HG03025 (cell line): ENCODE results near the gene ABHD17B.
"Not testable (repeated sequence)": the region's sequence is repeated elsewhere in the genome, so short reads cannot be mapped to it uniquely, and the experiment has no call there.

Experiments used
- ATAC-seq: cut with Tn5 transposase; IDR thresholded peaks from one replicate; pipeline ENCODE4 v1.9.1; 2021; ENCODE audit warnings: mild to moderate bottlenecking, moderate library complexity; ENCODE audit not compliant: unreplicated experiment, low FRiP score

The ABHD17B gene

DNA sequence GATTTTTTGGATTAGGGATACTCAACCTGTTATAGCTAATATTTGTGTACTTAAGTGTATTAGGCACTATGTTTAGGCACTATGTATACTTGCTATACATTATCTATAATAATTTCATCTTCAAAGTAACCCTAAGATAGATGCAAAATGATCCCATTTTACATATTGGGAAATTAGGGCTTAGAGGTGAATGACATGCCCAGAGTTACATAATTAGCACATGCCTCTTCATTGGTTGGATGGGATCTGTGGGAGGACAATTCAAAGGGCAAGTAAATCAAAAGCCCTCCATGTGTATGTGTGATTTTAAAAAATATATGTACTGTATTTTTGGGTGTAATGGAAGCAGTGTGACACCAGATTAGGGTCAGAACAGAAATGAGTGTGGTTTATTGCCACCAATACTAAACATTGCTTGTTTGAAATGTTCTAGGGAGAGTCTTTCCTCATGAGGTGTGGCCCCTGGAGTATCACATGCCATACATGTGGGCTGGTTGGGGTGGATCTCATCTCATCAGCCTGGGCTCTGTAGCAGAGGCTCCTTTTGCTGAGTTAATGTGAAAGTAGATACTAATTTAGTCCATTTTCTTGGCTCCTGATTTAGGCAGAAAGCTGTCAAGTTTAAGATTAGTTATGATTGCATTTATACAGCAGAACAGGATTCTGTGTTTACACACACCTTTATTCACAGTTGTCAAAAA, 6.0 kb upstream of the ABHD17B start:
- peak; percentile 63 for ATAC-seq

GRCh38 chr9:71915495-71915894, 4.5 kb upstream of the ABHD17B start:
- ATAC-seq = no peak

- no peak for ATAC-seq
Measured at GRCh38 chr9:71911908-71912335, 929 bp upstream of the ABHD17B start.

GRCh38 chr9:71910650-71911060, 338 bp downstream of the ABHD17B start:
- peak; percentile 22 for ATAC-seq

DNA sequence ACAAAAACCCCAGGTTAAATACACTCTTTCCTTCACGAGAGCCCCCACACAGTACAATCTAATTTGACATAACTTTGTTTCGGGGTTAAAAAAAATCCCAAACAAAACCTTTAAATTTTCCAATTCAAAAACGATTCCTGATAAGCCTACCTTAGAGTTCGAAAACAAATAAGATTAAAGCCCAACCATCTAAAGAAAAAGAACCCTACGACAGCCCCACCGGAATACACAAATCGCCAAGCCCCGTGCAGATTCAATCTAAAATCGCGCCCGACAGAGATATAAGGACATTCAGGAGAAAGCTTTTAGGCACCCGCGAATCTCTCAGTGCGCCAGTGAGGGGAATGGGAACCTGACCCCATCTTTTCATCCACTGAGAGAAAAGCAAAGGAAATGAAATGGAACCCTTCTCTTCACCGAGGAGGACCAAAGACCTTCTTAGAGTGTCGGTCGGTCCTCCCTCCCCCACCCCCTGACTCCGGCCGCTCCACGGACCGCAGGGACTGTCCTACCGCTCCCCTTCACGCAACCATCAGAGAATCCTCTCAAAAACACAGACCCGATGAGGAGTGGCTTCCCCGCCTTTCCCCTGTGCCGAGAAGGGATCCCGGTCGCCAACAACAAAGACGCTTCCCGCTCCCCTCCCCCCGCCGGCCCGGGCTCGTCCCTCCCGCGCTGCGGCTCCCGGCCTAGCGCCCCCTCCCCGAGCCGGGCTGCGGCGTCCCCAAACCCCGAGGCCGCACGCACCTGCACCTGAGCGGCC, 925 bp downstream of the ABHD17B start:
- peak; percentile 20 for ATAC-seq

DNA sequence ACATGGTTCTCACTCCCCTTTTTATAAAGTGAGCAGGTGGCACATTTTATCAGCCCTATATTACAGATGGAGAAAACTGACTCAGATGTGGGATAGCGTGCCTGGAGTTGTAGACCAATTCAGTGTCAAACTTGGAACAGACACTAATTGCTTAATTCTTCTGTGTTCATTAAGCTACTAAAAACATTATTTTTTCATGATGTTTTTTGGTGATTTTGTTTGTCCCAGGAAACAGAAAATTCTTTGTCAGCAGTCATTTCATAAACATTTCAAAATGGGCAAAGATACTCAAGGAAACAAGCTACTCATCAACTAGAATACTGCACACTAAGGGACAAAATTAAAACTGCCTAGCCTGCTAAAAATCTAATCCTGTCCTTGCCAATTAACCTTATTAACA, 2.2 kb downstream of the ABHD17B start:
- ATAC-seq = no peak

DNA sequence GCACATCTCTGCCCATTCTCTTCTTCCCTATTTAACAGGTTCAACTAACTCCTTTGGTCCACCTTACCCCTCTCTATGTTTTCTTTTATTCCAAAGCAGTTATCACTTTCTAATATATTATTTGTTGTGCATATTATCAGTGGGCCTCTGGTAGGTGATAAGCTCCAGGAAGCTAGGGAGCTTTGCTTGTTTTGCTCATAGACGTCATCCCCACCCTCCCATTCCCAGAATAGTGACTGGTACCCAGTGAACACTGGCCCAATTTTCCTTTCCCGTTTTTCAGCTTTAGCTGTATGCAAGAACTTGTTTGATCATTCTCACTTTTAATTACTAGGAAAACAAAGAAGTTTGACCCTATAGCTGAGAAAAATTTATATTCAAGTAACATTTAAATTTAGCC, 6.9 kb downstream of the ABHD17B start:
- ATAC-seq = no peak

DNA sequence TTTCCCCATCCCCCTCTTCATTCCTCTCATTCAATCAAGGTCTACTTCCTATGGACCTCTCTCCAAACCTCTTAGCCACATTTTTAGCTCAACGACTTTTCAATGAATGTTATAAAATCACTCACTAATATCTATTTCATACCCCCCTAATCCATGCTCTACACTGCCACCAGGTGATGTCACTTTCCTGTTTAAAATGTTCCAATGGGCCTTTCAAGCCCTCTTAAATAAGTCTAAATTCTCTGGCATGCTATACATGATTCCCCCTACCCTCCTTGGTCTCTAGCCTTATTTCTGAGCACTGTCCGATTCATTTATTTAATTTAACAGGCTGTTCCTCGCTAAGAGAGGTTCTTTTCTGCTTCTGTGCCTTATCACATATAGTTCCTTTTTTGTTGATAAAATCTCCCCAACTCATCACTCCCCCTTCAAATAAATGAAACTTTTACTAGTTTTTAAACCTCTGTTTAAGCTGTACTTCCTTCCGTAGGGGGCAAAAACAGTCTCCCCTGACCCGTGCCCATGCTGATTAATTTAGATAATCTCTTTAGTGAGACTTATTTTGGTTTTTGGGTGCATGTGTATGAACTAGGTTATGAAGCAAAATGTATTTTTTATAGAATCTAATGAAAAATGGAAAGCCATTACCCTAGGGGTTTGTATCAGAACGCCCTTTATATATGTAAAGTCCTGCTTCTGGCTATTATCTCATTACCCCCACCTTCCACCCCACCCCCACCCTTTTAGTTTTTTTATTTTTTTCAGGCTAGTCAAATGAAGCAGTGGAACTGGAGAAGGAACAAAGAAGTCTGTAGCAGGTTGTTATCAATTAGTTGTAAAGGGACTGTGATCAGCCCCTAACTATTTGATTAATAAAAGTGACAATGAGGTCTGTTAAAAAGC, 9.0 kb downstream of the ABHD17B start:
- no peak for ATAC-seq

- ATAC-seq = not testable (repeated sequence)
Measured at GRCh38 chr9:71898756-71899155, 12.2 kb downstream of the ABHD17B start.

DNA sequence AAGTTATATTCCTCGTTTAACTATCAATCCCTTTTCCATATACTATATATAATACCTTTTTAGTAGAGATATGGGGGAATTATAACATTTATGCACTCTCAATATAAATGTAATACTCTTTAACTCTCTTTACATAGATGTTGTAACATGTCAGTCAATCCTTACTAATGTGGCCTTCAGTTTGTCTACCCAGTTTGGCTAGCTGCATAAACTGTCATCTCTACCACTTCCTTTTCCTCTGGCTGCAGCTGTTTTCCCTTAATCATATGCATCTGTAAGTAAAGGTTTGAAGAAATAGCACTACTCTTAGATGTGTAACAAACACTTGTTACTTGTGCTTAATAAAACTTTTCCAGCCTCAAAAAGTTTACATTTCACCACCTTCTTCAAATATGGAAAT, 13.4 kb downstream of the ABHD17B start:
- peak; percentile 71 for ATAC-seq

DNA sequence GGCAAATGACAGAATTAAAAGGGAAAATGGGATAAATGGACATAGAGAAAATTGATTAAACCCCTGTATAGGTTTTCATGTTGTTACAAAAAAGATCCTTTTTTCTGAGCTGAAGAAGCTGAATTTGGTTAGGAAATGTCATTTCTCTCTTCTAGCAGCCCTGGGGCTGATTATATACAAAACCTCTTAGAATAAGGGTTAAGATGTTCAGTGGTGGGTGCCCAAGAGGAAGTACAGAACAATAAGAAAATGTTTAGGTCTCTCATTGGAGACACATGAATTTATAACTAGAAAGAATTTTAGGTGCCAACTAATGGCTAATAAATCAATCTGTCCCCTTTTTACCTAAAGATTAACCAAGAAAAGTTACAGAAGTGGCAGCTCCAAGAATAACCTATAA, 14.2 kb downstream of the ABHD17B start:
- ATAC-seq = no peak

GRCh38 chr9:71895955-71896354, 15.0 kb downstream of the ABHD17B start:
- ATAC-seq = no peak

DNA sequence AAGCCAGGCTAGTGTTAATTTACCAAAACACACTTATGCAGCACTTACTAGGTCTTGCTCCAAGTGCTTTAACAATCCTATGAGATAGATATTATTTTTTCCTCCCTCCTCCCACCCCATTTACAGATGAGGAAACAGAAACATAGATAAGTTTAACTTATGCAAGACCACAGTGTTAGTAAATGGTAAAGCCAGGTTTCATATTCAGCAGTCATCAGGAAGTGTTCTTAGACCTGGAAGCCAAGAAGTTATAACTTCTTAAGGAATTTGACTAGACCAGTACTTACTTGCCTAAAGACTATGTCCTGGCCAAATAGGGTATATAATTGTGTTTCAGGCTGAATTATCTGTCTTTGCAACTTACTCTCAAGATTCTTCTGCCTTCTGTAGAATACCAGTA, 15.9 kb downstream of the ABHD17B start:
- ATAC-seq = no peak

GRCh38 chr9:71891557-71892189, 19.3 kb downstream of the ABHD17B start:
- no peak for ATAC-seq

DNA sequence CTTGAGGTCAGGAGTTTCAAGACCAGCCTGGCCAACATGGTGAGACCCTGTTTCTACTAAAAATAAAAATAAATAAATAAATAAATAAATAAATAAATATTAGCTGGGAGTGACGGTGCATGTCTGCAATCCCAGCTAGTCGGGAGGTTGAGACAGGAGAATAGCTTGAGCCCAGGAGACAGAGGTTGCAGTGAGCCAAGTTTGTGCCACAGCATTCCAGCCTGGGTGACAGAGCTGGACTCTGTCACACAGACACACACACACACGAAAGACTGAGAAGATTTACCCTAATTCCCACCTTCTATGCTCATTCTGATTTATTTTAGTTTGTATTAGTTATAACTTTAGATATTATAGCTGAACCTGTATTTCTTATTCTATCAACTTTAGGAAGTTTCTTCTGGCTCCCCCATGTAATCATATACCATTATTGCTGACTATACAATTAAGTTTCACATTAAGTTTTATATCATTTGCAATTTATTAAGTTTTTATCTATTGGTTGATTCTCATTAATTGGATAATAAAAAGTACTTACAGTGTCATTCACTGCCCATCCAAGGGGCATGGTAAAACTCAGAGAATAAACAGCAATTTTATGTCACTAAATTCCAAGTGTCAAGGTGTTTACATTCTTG, 20.8 kb downstream of the ABHD17B start:
- no peak for ATAC-seq

- no peak for ATAC-seq
Measured at GRCh38 chr9:71887362-71887761, 23.6 kb downstream of the ABHD17B start.

DNA sequence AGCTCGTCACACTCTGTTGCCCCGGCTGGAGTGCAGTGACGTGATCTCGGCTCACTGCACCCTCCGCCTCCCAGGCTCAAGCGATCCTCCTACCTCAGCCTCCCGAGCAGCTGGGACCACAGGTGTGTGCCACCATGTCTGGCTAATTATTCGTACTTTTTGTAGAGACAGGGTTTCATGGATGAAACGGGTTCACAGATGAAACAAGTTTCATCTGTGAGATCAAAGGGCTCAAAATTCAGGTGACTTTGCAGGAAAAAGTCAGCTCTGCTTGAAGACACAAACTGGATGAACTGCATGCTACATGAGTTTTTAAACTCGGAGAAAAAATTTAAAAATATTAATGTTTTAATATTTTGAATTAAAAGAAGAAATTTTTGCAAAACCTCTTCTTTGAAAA, 24.5 kb downstream of the ABHD17B start:
- no peak for ATAC-seq

DNA sequence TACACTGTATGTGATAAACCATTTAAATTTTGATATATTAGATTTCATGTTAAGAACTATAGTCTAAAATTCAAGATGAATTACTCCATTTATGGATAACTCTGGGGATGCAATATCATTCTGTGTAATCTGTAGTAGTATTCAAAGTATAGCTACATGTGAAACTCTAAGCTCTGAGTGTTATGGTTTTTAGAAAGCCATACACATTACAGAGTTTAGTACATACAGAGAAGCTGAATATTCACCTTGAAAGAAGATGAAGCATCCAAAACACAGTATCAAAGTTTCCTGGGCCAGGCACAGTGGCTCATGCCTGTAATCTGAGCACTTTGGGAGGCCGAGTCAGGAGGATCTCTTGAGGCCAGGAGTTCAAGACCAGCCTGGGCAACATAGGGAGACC, 25.0 kb downstream of the ABHD17B start:
- ATAC-seq = no peak

GRCh38 chr9:71885467-71885866, 25.5 kb downstream of the ABHD17B start:
- ATAC-seq = no peak

- ATAC-seq = no peak
Measured at GRCh38 chr9:71884005-71884404, 27.0 kb downstream of the ABHD17B start.
